Frontal cortex (tissue), 4 donors: ENCODE data around the gene VILL. TPM values are rescaled to one million over a fixed set of nuclear protein-coding genes. Genes with fewer than 3 reads are reported as not detected.
"Not testable (repeated sequence)": the region's sequence is repeated elsewhere in the genome, so short reads cannot be mapped to it uniquely, and the experiment has no call there.

Source experiments
- DNase-seq, 2 donors: peaks; one replicate each; pipeline ENCODE4 v3.0.0; 2012; ENCODE audit warnings: low spot score in 2 of 2
- FAIRE-seq: peaks from 2 replicates; lab custom pipeline; 2012; peaks lifted over from hg19 to GRCh38; lab: Jason Lieb, UNC
- small RNA-seq: library from RNA; depleted of rRNA; stranded (forward); fragments of <200 nt; gene quantifications from one replicate; pipeline ENCODE3, GENCODE V24; 2014
- total RNA-seq: library from RNA; depleted of rRNA; stranded (reverse); fragments of >200 nt; gene quantifications from one replicate; pipeline ENCODE4 v1.2.3, GENCODE V29; 2014
- donor health status: control.
- donor health status: control.
- donor health status: control.

The VILL gene
- total RNA-seq, 1 donor from 2014 or later, result 9.8 TPM

GRCh38 chr3:38053286-38053685 is 62.7 kb downstream of the VILL start:
- FAIRE-seq, result not testable (repeated sequence)

GRCh38 chr3:38053813-38054498 is 63.4 kb downstream of the VILL start:
- DNase-seq, FAIRE-seq: not testable (repeated sequence)

More at GRCh38 chr3:38053286-38053685, 62.7 kb downstream of the VILL start:
- DNase-seq, result not testable (repeated sequence)

GRCh38 chr3:38054499-38055001 is 64.0 kb downstream of the VILL start:
- FAIRE-seq (no peak), DNase-seq (no peak)

Small RNA genes lying within 50 kb of the gene (small RNA-seq; reads per million reads assigned to genes)
- 6.0 reads per million, percentile 93 among the genes with 10 or more reads in this experiment for gene MIR26A1
- gene RF00019, result not detected

Other genes starting within 250 kb of the VILL start
- 15.5 TPM for gene CTDSPL, start 128.9 kb upstream of the VILL start, total RNA-seq
- 4.1 TPM for gene PLCD1, start 38.9 kb downstream of the VILL start, total RNA-seq
- gene DLEC1, start 48.4 kb downstream of the VILL start, total RNA-seq, result 0.41 TPM
- gene ACAA1, start 146.3 kb downstream of the VILL start, total RNA-seq, result 30.2 TPM
- 3.7 TPM for gene MYD88, start 147.9 kb downstream of the VILL start, total RNA-seq
- 51.0 TPM for gene OXSR1, start 174.8 kb downstream of the VILL start, total RNA-seq